HS-27A (cell line): Measurements from ENCODE around the gene TMEM87B.

Source experiments
- DNase-seq: peaks from one replicate; pipeline ENCODE4 v3.0.0-alpha.2; 2012; ENCODE audit warnings: low read depth, missing footprints

Gene TMEM87B

GRCh38 chr2:112151701-112152440 is 96.8 kb downstream of the TMEM87B start:
- no peak for DNase-seq

- no peak for DNase-seq
Measured at GRCh38 chr2:112152476-112153178, 97.6 kb downstream of the TMEM87B start.

GRCh38 chr2:112153179-112153490 is 98.1 kb downstream of the TMEM87B start:
- DNase-seq: no peak

- no peak for DNase-seq
Measured at GRCh38 chr2:112153501-112153900, 98.4 kb downstream of the TMEM87B start.

GRCh38 chr2:112154246-112155117 is 99.4 kb downstream of the TMEM87B start:
- no peak for DNase-seq

- no peak for DNase-seq
Measured at GRCh38 chr2:112155331-112156151, 100.5 kb downstream of the TMEM87B start.

GRCh38 chr2:112156152-112156986 is 101.3 kb downstream of the TMEM87B start:
- no peak for DNase-seq

GRCh38 chr2:112157472-112157871 is 102.4 kb downstream of the TMEM87B start:
- DNase-seq: no peak

GRCh38 chr2:112159454-112159921 is 104.4 kb downstream of the TMEM87B start:
- DNase-seq: no peak

- DNase-seq: no peak
Measured at GRCh38 chr2:112160283-112161250, 105.5 kb downstream of the TMEM87B start.

GRCh38 chr2:112161431-112162145 is 106.5 kb downstream of the TMEM87B start:
- DNase-seq: no peak

GRCh38 chr2:112162341-112162740 is 107.3 kb downstream of the TMEM87B start:
- DNase-seq: no peak

- DNase-seq: no peak
Measured at GRCh38 chr2:112162956-112163355, 107.9 kb downstream of the TMEM87B start.

- no peak for DNase-seq
Measured at GRCh38 chr2:112163541-112163981, 108.5 kb downstream of the TMEM87B start.

- no peak for DNase-seq
Measured at GRCh38 chr2:112164876-112165275, 109.8 kb downstream of the TMEM87B start.

GRCh38 chr2:112165296-112165695 is 110.2 kb downstream of the TMEM87B start:
- no peak for DNase-seq

- DNase-seq: no peak
Measured at GRCh38 chr2:112166806-112167499, 111.9 kb downstream of the TMEM87B start.

GRCh38 chr2:112168422-112169124 is 113.5 kb downstream of the TMEM87B start:
- DNase-seq: no peak
